ENCODE measurements around the gene MAN1B1.
A peak's percentile ranks its signal among the peaks of the same experiment; 100 is the strongest.

MAN1B1 gene

GRCh38 chr9:137045294-137046087 is 41.3 kb upstream of the MAN1B1 start:
- Histone ChIP-seq H3K9ac (ENCODE audit: low read depth, low read length) (peak overlapping the region; percentile 69), H3K27me3 (ENCODE audit: control insufficient read depth, insufficient read depth, low read length) (peaks cover 21% of the 10 kb centered on the region), H3K4me3 (ENCODE audit: low read length) (peak overlapping the region; percentile 86), H3K9me3 (replicated peaks; ENCODE audit: low read length) (no peaks in the 10 kb centered on the region), H3K4me1 (ENCODE audit: control insufficient read depth, insufficient read depth, low read length) (peaks cover 22% of the 10 kb centered on the region), H3K4me2 (ENCODE audit: low read length) (peak overlapping the region; percentile 95), H3K36me3 (ENCODE audit: insufficient read depth, low read length) (no peaks in the 10 kb centered on the region)

GRCh38 chr9:137046088-137046787 is 40.5 kb upstream of the MAN1B1 start, which contains the start of gene NPDC1:
Gene NPDC1, minus strand, starts transcription at chr9:137046177. Its CDS starts 188 bp downstream, at chr9:137045989.
- Histone ChIP-seq H3K27me3 (ENCODE audit: control insufficient read depth, insufficient read depth, low read length) (peaks cover 21% of the 10 kb centered on the region), H3K9me3 (replicated peaks; ENCODE audit: low read length) (no peaks in the 10 kb centered on the region), H3K9ac (ENCODE audit: low read depth, low read length) (peak within 1 kb of the TSS; percentile 69), H3K36me3 (ENCODE audit: insufficient read depth, low read length) (no peaks in the 10 kb centered on the region), H3K4me1 (ENCODE audit: control insufficient read depth, insufficient read depth, low read length) (peaks cover 22% of the 10 kb centered on the region), H3K4me3 (ENCODE audit: low read length) (peak within 1 kb of the TSS; percentile 86), H3K4me2 (ENCODE audit: low read length) (peak within 1 kb of the TSS; percentile 95)

- Histone ChIP-seq H3K36me3 (ENCODE audit: insufficient read depth, low read length) (no peaks in the 10 kb centered on the region), H3K9ac (ENCODE audit: low read depth, low read length) (no peak overlapping the region), H3K27me3 (ENCODE audit: control insufficient read depth, insufficient read depth, low read length) (peaks cover 38% of the 10 kb centered on the region), H3K4me2 (ENCODE audit: low read length) (no peak overlapping the region), H3K4me1 (ENCODE audit: control insufficient read depth, insufficient read depth, low read length) (peaks cover 20% of the 10 kb centered on the region), H3K9me3 (replicated peaks; ENCODE audit: low read length) (no peaks in the 10 kb centered on the region), H3K4me3 (ENCODE audit: low read length) (no peak overlapping the region)
Measured at GRCh38 chr9:137048655-137049543, 37.9 kb upstream of the MAN1B1 start.

GRCh38 chr9:137049544-137050449 is 37.0 kb upstream of the MAN1B1 start:
- Histone ChIP-seq H3K36me3 (ENCODE audit: insufficient read depth, low read length) (no peaks in the 10 kb centered on the region), H3K4me3 (ENCODE audit: low read length) (no peak overlapping the region), H3K9ac (ENCODE audit: low read depth, low read length) (no peak overlapping the region), H3K4me2 (ENCODE audit: low read length) (no peak overlapping the region), H3K4me1 (ENCODE audit: control insufficient read depth, insufficient read depth, low read length) (peaks cover 11% of the 10 kb centered on the region), H3K27me3 (ENCODE audit: control insufficient read depth, insufficient read depth, low read length) (peaks cover 45% of the 10 kb centered on the region), H3K9me3 (replicated peaks; ENCODE audit: low read length) (no peaks in the 10 kb centered on the region)

GRCh38 chr9:137050570-137050969 is 36.2 kb upstream of the MAN1B1 start:
- no peaks in the 10 kb centered on the region for H3K36me3 ChIP-seq (ENCODE audit: insufficient read depth, low read length)
- H3K4me3 ChIP-seq (ENCODE audit: low read length): no peak overlapping the region
- no peak overlapping the region for H3K4me2 ChIP-seq (ENCODE audit: low read length)
- H3K27me3 ChIP-seq (ENCODE audit: control insufficient read depth, insufficient read depth, low read length): peaks cover 52% of the 10 kb centered on the region
- H3K9ac ChIP-seq (ENCODE audit: low read depth, low read length): no peak overlapping the region
- H3K9me3 ChIP-seq (replicated peaks; ENCODE audit: low read length): no peaks in the 10 kb centered on the region
- H3K4me1 ChIP-seq (ENCODE audit: control insufficient read depth, insufficient read depth, low read length): peaks cover 7% of the 10 kb centered on the region

- Histone ChIP-seq H3K4me3 (ENCODE audit: low read length) (no peak overlapping the region), H3K4me2 (ENCODE audit: low read length) (no peak overlapping the region), H3K36me3 (ENCODE audit: insufficient read depth, low read length) (no peaks in the 10 kb centered on the region), H3K9me3 (replicated peaks; ENCODE audit: low read length) (no peaks in the 10 kb centered on the region), H3K9ac (ENCODE audit: low read depth, low read length) (no peak overlapping the region), H3K27me3 (ENCODE audit: control insufficient read depth, insufficient read depth, low read length) (peaks cover 58% of the 10 kb centered on the region), H3K4me1 (ENCODE audit: control insufficient read depth, insufficient read depth, low read length) (peaks cover 9% of the 10 kb centered on the region)
Measured at GRCh38 chr9:137051145-137051724, 35.5 kb upstream of the MAN1B1 start.

- Histone ChIP-seq H3K9me3 (replicated peaks; ENCODE audit: low read length) (no peaks in the 10 kb centered on the region), H3K36me3 (ENCODE audit: insufficient read depth, low read length) (no peaks in the 10 kb centered on the region), H3K4me3 (ENCODE audit: low read length) (no peak overlapping the region), H3K4me2 (ENCODE audit: low read length) (no peak overlapping the region), H3K27me3 (ENCODE audit: control insufficient read depth, insufficient read depth, low read length) (peaks cover 61% of the 10 kb centered on the region), H3K4me1 (ENCODE audit: control insufficient read depth, insufficient read depth, low read length) (peaks cover 6% of the 10 kb centered on the region), H3K9ac (ENCODE audit: low read depth, low read length) (no peak overlapping the region)
Measured at GRCh38 chr9:137052293-137052692, 34.5 kb upstream of the MAN1B1 start.

- H3K4me3 ChIP-seq (ENCODE audit: low read length): no peak overlapping the region
- H3K27me3 ChIP-seq (ENCODE audit: control insufficient read depth, insufficient read depth, low read length): peaks cover 54% of the 10 kb centered on the region
- peaks cover 6% of the 10 kb centered on the region for H3K4me1 ChIP-seq (ENCODE audit: control insufficient read depth, insufficient read depth, low read length)
- H3K4me2 ChIP-seq (ENCODE audit: low read length): no peak overlapping the region
- H3K9me3 ChIP-seq (replicated peaks; ENCODE audit: low read length): no peaks in the 10 kb centered on the region
- no peaks in the 10 kb centered on the region for H3K36me3 ChIP-seq (ENCODE audit: insufficient read depth, low read length)
- H3K9ac ChIP-seq (ENCODE audit: low read depth, low read length): no peak overlapping the region
Measured at GRCh38 chr9:137052998-137053943, 33.5 kb upstream of the MAN1B1 start.

- H3K9ac ChIP-seq (ENCODE audit: low read depth, low read length): no peak within 1 kb of the TSS
- no peak within 1 kb of the TSS for H3K4me3 ChIP-seq (ENCODE audit: low read length)
- peaks cover 58% of the 10 kb centered on the region for H3K27me3 ChIP-seq (ENCODE audit: control insufficient read depth, insufficient read depth, low read length)
Measured at GRCh38 chr9:137053944-137054931, 32.5 kb upstream of the MAN1B1 start, which contains the start of gene ENTPD2. Gene ENTPD2, minus strand, starts transcription at chr9:137054061. Its CDS starts 64 bp downstream, at chr9:137053997.

More at GRCh38 chr9:137053944-137054931, 32.5 kb upstream of the MAN1B1 start, which contains the start of gene ENTPD2:
- peaks cover 6% of the 10 kb centered on the region for H3K4me1 ChIP-seq (ENCODE audit: control insufficient read depth, insufficient read depth, low read length)
- no peak within 1 kb of the TSS for H3K4me2 ChIP-seq (ENCODE audit: low read length)
- H3K36me3 ChIP-seq (ENCODE audit: insufficient read depth, low read length): no peaks in the 10 kb centered on the region
- H3K9me3 ChIP-seq (replicated peaks; ENCODE audit: low read length): no peaks in the 10 kb centered on the region
